HG02642 (cell line): ENCODE data around the gene PROM1.
A peak's percentile ranks its signal among the peaks of the same experiment; 100 is the strongest.

ENCODE experiments used
- ATAC-seq: cut with Tn5 transposase; IDR thresholded peaks from one replicate; pipeline ENCODE4 v1.9.1; 2021; ENCODE audit warnings: mild to moderate bottlenecking; ENCODE audit not compliant: unreplicated experiment, poor library complexity

The PROM1 gene

GRCh38 chr4:16031546-16032395, 52.1 kb downstream of the PROM1 start:
- no peak for ATAC-seq

GRCh38 chr4:16029886-16030285, 53.9 kb downstream of the PROM1 start:
- ATAC-seq: no peak

- ATAC-seq: no peak
Measured at GRCh38 chr4:16029262-16029661, 54.6 kb downstream of the PROM1 start.

- no peak for ATAC-seq
Measured at GRCh38 chr4:16027626-16028025, 56.2 kb downstream of the PROM1 start.

GRCh38 chr4:16027114-16027513, 56.7 kb downstream of the PROM1 start:
- ATAC-seq: no peak

GRCh38 chr4:16026160-16026761, 57.6 kb downstream of the PROM1 start:
- ATAC-seq: no peak

- no peak for ATAC-seq
Measured at GRCh38 chr4:16025268-16025667, 58.6 kb downstream of the PROM1 start.

- no peak for ATAC-seq
Measured at GRCh38 chr4:16023776-16024408, 59.9 kb downstream of the PROM1 start.

- ATAC-seq: no peak
Measured at GRCh38 chr4:16021804-16022560, 61.8 kb downstream of the PROM1 start.

GRCh38 chr4:16019649-16020048, 64.2 kb downstream of the PROM1 start:
- no peak for ATAC-seq

- no peak for ATAC-seq
Measured at GRCh38 chr4:16018841-16019240, 65.0 kb downstream of the PROM1 start.

- ATAC-seq: no peak
Measured at GRCh38 chr4:16018061-16018676, 65.7 kb downstream of the PROM1 start.

GRCh38 chr4:16016536-16016935, 67.3 kb downstream of the PROM1 start:
- ATAC-seq: no peak

GRCh38 chr4:16011173-16011572, 72.7 kb downstream of the PROM1 start:
- ATAC-seq: no peak

GRCh38 chr4:16009153-16009552, 74.7 kb downstream of the PROM1 start:
- ATAC-seq: no peak

GRCh38 chr4:16007471-16008095, 76.2 kb downstream of the PROM1 start:
- no peak for ATAC-seq

GRCh38 chr4:16006771-16007446, 76.9 kb downstream of the PROM1 start:
- no peak for ATAC-seq

- no peak for ATAC-seq
Measured at GRCh38 chr4:16005676-16006075, 78.1 kb downstream of the PROM1 start.

GRCh38 chr4:16001484-16001858, 82.4 kb downstream of the PROM1 start:
- ATAC-seq: peak; percentile 96
